HG03039 (cell line): ENCODE data around the gene OPA3.
"Not testable (repeated sequence)": the region's sequence is repeated elsewhere in the genome, so short reads cannot be mapped to it uniquely, and the experiment has no call there.

Source experiments
- ATAC-seq: cut with Tn5 transposase; IDR thresholded peaks from one replicate; pipeline ENCODE4 v1.9.1; 2021; ENCODE audit warnings: mild to moderate bottlenecking, moderate library complexity; ENCODE audit not compliant: unreplicated experiment

The OPA3 gene

GRCh38 chr19:45523642-45524256 is 60.9 kb downstream of the OPA3 start:
- no peak for ATAC-seq

- ATAC-seq, result no peak
These were observed 62.3 kb downstream of the OPA3 start for GRCh38 chr19:45522010-45522941.

- ATAC-seq, result no peak
These were observed 66.2 kb downstream of the OPA3 start for GRCh38 chr19:45518469-45518826.

GRCh38 chr19:45517641-45518468 is 66.7 kb downstream of the OPA3 start:
- ATAC-seq, result no peak

GRCh38 chr19:45517238-45517637 is 67.4 kb downstream of the OPA3 start:
- ATAC-seq, result no peak

- no peak for ATAC-seq
These were observed 68.7 kb downstream of the OPA3 start for GRCh38 chr19:45515807-45516401.

- no peak for ATAC-seq
These were observed 69.4 kb downstream of the OPA3 start for GRCh38 chr19:45515081-45515624.

GRCh38 chr19:45514376-45515051 is 70.1 kb downstream of the OPA3 start:
- ATAC-seq, result no peak

GRCh38 chr19:45512881-45513483 is 71.6 kb downstream of the OPA3 start:
- ATAC-seq, result no peak

GRCh38 chr19:45511074-45511473 is 73.5 kb downstream of the OPA3 start:
- no peak for ATAC-seq

- not testable (repeated sequence) for ATAC-seq
These were observed 74.2 kb downstream of the OPA3 start for GRCh38 chr19:45510352-45510751.

GRCh38 chr19:45509692-45510015 is 74.9 kb downstream of the OPA3 start:
- ATAC-seq, result no peak

GRCh38 chr19:45508861-45509691 is 75.5 kb downstream of the OPA3 start:
- no peak for ATAC-seq

- no peak for ATAC-seq
These were observed 76.2 kb downstream of the OPA3 start for GRCh38 chr19:45508417-45508860.

- ATAC-seq, result no peak
These were observed 76.7 kb downstream of the OPA3 start for GRCh38 chr19:45507872-45508416.

GRCh38 chr19:45506989-45507871 is 77.4 kb downstream of the OPA3 start, which contains the start of gene VASP:
VASP (plus strand) TSS chr19:45507479; CDS start chr19:45507772, 293 bp downstream.
- peak; percentile 35 for ATAC-seq

- peak; percentile 53 for ATAC-seq
These were observed 78.2 kb downstream of the OPA3 start for GRCh38 chr19:45506246-45506988.
